Bronchial epithelial cell (primary cell): ENCODE data around the gene CAMTA2. TPM values are rescaled to one million over a fixed set of nuclear protein-coding genes. Genes with fewer than 3 reads are reported as not detected.

Experiments
- DNase-seq: peaks from one replicate; pipeline ENCODE4 v3.0.0-alpha.2; 2010; ENCODE audit warnings: low read depth
- FAIRE-seq: peaks from 2 replicates; lab custom pipeline; 2011; peaks lifted over from hg19 to GRCh38; lab: Jason Lieb, UNC
- H3K27me3 ChIP-seq: 2 replicates; pipeline ENCODE4 v1.5.1; 2011; ENCODE audit warnings: low read length; ENCODE audit not compliant: control insufficient read depth, insufficient read depth
- H3K36me3 ChIP-seq: 2 replicates; pipeline ENCODE4 v1.5.1; 2011; ENCODE audit warnings: low read length; ENCODE audit not compliant: control insufficient read depth, insufficient read depth
- H3K4me3 ChIP-seq: 2 replicates; pipeline ENCODE4 v1.5.1; 2011; ENCODE audit warnings: mild to moderate bottlenecking, low read depth, low read length, control low read depth
- total RNA-seq: library from RNA; depleted of rRNA; stranded (reverse); fragments of >200 nt; gene quantifications from 2 replicates; pipeline ENCODE4 v1.2.1, GENCODE V29; 2014
- TF ChIP-seq, protein P1 (sequence below): IDR thresholded peaks from 2 replicates; pipeline ENCODE4 v1.5.1; 2011; ENCODE audit warnings: mild to moderate bottlenecking, moderate library complexity, low read length, control low read depth, inconsistent platforms; ENCODE audit not compliant: insufficient read depth, severe bottlenecking

Gene CAMTA2
- total RNA-seq, 1 donor from 2014 or later: 4.7 TPM

DNA sequence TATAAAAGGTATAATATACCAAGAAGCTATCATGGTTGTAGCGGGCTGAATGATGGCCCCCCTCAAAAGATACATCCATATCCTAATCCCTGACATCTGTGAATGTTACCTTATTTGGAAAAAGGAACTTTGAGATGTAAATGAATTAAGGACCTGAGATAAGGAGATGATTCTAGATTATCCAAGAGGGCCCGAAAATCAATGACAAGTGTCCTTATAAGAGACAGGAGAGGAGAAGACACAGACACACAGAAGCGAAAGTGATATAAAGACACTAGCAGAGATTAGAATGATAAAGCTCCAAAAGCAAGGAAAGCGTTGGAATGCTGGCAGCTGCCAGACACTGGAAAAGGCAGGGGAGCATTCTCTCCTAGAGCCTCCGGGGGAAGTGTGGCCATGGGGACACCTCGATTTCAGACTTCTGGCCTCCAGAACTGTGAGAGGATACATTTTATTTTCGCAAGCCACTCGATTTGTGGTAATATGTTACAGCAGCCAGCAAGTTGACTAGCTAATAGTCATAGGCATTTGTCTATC is 67.9 kb downstream of the CAMTA2 start:
- FAIRE-seq: no peak
- no peak for DNase-seq
- no peaks in the 10 kb centered on the region for H3K36me3 ChIP-seq
- H3K27me3 ChIP-seq: no peaks in the 10 kb centered on the region
- H3K4me3 ChIP-seq: no peak overlapping the region
- TF ChIP-seq, protein P1, sequence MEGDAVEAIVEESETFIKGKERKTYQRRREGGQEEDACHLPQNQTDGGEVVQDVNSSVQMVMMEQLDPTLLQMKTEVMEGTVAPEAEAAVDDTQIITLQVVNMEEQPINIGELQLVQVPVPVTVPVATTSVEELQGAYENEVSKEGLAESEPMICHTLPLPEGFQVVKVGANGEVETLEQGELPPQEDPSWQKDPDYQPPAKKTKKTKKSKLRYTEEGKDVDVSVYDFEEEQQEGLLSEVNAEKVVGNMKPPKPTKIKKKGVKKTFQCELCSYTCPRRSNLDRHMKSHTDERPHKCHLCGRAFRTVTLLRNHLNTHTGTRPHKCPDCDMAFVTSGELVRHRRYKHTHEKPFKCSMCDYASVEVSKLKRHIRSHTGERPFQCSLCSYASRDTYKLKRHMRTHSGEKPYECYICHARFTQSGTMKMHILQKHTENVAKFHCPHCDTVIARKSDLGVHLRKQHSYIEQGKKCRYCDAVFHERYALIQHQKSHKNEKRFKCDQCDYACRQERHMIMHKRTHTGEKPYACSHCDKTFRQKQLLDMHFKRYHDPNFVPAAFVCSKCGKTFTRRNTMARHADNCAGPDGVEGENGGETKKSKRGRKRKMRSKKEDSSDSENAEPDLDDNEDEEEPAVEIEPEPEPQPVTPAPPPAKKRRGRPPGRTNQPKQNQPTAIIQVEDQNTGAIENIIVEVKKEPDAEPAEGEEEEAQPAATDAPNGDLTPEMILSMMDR: no peak

Other genes with a start within 250 kb of the CAMTA2 start
- under 0.01 and 0.38 TPM in 2 replicates for gene ZMYND15, start 247.8 kb downstream of the CAMTA2 start, total RNA-seq
- gene CXCL16, start 247.7 kb downstream of the CAMTA2 start, total RNA-seq: 9.2 and 12.7 TPM in 2 replicates
- not detected in 2 replicates for gene TM4SF5, start 215.8 kb downstream of the CAMTA2 start, total RNA-seq
- gene VMO1, start 201.3 kb downstream of the CAMTA2 start, total RNA-seq: 0.77 TPM in 1 of 2 replicates, not detected in the other
- not detected in 2 replicates for gene GLTPD2, start 198.7 kb downstream of the CAMTA2 start, total RNA-seq
- gene PSMB6, start 191.5 kb downstream of the CAMTA2 start, total RNA-seq: 144 and 157 TPM in 2 replicates
- 20.0 and 41.6 TPM in 2 replicates for gene PLD2, start 180.5 kb downstream of the CAMTA2 start, total RNA-seq
- 58.4 and 91.7 TPM in 2 replicates for gene MINK1, start 154.3 kb downstream of the CAMTA2 start, total RNA-seq
- gene C17orf107, start 88.1 kb downstream of the CAMTA2 start, total RNA-seq: 5.5 and 8.3 TPM in 2 replicates
- gene CHRNE, start 84.6 kb downstream of the CAMTA2 start, total RNA-seq: 0.13 and 0.79 TPM in 2 replicates
- not detected in 2 replicates for gene GP1BA, start 55.4 kb downstream of the CAMTA2 start, total RNA-seq
- gene SLC25A11, start 47.6 kb downstream of the CAMTA2 start, total RNA-seq: 51.6 and 71.8 TPM in 2 replicates
- gene RNF167, start 47.4 kb downstream of the CAMTA2 start, total RNA-seq: 15.8 and 26.0 TPM in 2 replicates
- 440 and 907 TPM in 2 replicates for gene PFN1, start 39.1 kb downstream of the CAMTA2 start, total RNA-seq
- gene ENO3, start 36.6 kb downstream of the CAMTA2 start, total RNA-seq: 0.51 and 1.8 TPM in 2 replicates
- gene SPAG7, start 19.9 kb downstream of the CAMTA2 start, total RNA-seq: 40.5 and 64.0 TPM in 2 replicates
- 0.13 and 0.53 TPM in 2 replicates for gene INCA1, start 9.8 kb upstream of the CAMTA2 start, total RNA-seq
- 89.0 and 232 TPM in 2 replicates for gene KIF1C, start 10.3 kb upstream of the CAMTA2 start, total RNA-seq
- gene SLC52A1, start 47.8 kb upstream of the CAMTA2 start, total RNA-seq: 0.26 and 0.53 TPM in 2 replicates
- 0.53 and 0.64 TPM in 2 replicates for gene ZFP3, start 90.8 kb upstream of the CAMTA2 start, total RNA-seq
- 8.2 and 10.0 TPM in 2 replicates for gene ZNF232, start 124.2 kb upstream of the CAMTA2 start, total RNA-seq
- gene USP6, start 128.4 kb upstream of the CAMTA2 start, total RNA-seq: not detected in 2 replicates
- gene ZNF594, start 204.2 kb upstream of the CAMTA2 start, total RNA-seq: 2.9 and 3.2 TPM in 2 replicates
- gene SCIMP, start 247.2 kb upstream of the CAMTA2 start, total RNA-seq: not detected in 2 replicates